Activated naive CD4-positive, alpha-beta T cell treated with anti-CD3 and anti-CD28 coated beads, Interleukin-2, amount 50 U/mL, for 24 hours (primary cell): ENCODE measurements around the gene TACC2.

Source experiments
- H3K27ac Mint-ChIP-seq: one replicate; pipeline ENCODE4 v1.8.0; 2021; ENCODE audit warnings: mild to moderate bottlenecking, mixed read lengths
- H3K27me3 Mint-ChIP-seq: one replicate; pipeline ENCODE4 v1.8.0; 2021; ENCODE audit warnings: mixed read lengths
- H3K36me3 Mint-ChIP-seq: one replicate; pipeline ENCODE4 v1.8.0; 2021; ENCODE audit warnings: mixed read lengths
- H3K4me1 Mint-ChIP-seq: one replicate; pipeline ENCODE4 v1.8.0; 2021; ENCODE audit warnings: mixed read lengths
- H3K4me3 Mint-ChIP-seq: one replicate; pipeline ENCODE4 v1.8.0; 2021; ENCODE audit warnings: mild to moderate bottlenecking, mixed read lengths
- H3K9me3 Mint-ChIP-seq: one replicate; pipeline ENCODE4 v1.8.0; 2021; ENCODE audit warnings: mixed read lengths

Gene TACC2

GRCh38 chr10:122255509-122256301 lies 266.7 kb downstream of the TACC2 start:
- H3K27ac Mint-ChIP-seq, result no peak overlapping the region
- H3K27me3 Mint-ChIP-seq, result peaks cover 2% of the 10 kb centered on the region
- H3K9me3 Mint-ChIP-seq, result no peaks in the 10 kb centered on the region
- no peaks in the 10 kb centered on the region for H3K36me3 Mint-ChIP-seq
- H3K4me3 Mint-ChIP-seq, result no peak overlapping the region
- H3K4me1 Mint-ChIP-seq, result no peaks in the 10 kb centered on the region

DNA sequence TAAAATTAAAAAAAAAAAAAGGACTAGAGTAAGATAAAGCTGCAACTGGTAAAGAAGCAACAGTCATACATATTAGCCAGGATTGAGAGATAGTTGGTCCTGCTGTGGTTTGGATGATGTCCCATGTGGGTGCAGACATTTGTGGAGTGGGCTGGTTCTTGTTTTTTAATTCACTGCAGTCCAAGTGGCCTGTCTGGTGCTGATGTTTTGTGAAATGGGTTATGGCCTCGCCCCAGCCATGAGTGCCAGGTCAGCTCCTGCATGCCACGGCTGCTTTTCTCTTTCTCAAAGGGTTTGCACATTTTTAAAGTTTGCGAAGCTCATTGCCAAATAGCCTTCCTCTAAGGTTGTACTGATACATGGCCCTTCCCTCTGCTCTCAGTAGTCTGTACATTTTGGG lies 268.1 kb downstream of the TACC2 start:
- H3K27me3 Mint-ChIP-seq, result peaks cover 4% of the 10 kb centered on the region
- H3K4me3 Mint-ChIP-seq, result no peak overlapping the region
- no peak overlapping the region for H3K27ac Mint-ChIP-seq
- H3K9me3 Mint-ChIP-seq, result no peaks in the 10 kb centered on the region
- no peaks in the 10 kb centered on the region for H3K36me3 Mint-ChIP-seq
- H3K4me1 Mint-ChIP-seq, result no peaks in the 10 kb centered on the region

GRCh38 chr10:122258136-122259074 lies 269.4 kb downstream of the TACC2 start:
- peaks cover 6% of the 10 kb centered on the region for H3K9me3 Mint-ChIP-seq
- peaks cover 2% of the 10 kb centered on the region for H3K36me3 Mint-ChIP-seq
- H3K27me3 Mint-ChIP-seq, result peaks cover 7% of the 10 kb centered on the region
- H3K27ac Mint-ChIP-seq, result no peak overlapping the region
- H3K4me1 Mint-ChIP-seq, result no peaks in the 10 kb centered on the region
- no peak overlapping the region for H3K4me3 Mint-ChIP-seq

DNA sequence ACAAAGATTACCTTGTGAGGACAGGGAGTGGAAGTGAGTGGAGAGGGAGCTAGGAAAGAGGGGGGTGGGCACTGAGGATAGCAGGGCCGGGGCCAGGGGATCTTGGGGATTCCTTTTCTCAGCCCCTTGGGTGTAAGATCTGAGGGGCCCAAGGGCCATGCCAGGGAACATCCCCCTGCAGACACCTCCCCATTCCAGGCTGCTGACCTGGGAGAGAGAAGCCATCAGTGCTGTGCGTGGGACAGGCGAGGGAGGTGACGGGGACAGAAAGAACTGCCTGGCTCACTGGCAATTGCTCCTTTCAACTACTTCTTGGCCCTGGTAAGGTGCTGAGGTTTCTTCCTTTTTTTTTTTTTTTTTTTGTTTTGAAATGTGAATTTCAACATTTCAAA lies 270.1 kb downstream of the TACC2 start:
- H3K27ac Mint-ChIP-seq, result no peak overlapping the region
- no peak overlapping the region for H3K4me3 Mint-ChIP-seq
- no peaks in the 10 kb centered on the region for H3K4me1 Mint-ChIP-seq
- peaks cover 4% of the 10 kb centered on the region for H3K36me3 Mint-ChIP-seq
- peaks cover 8% of the 10 kb centered on the region for H3K27me3 Mint-ChIP-seq
- peaks cover 8% of the 10 kb centered on the region for H3K9me3 Mint-ChIP-seq

DNA sequence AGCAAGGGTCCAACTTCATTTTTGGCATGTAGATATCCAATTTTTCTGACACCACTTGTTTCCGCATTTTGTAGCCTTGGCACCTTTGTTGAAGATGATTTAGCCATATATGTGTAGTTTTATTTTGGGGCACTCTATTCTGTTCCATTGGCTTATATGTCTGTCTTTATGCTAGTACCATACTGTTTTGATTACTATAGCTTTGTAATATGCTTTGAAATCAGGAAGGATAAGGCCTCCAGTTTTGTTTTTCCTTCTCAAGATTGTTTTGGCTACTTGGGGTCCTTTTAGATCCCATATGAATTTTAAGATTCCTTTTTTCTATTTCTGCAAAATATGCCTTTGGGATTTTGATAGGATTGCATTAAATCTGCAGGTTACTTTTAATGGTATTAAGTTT lies 272.6 kb downstream of the TACC2 start:
- Mint-ChIP-seq H3K4me3 (no peak overlapping the region), H3K27ac (no peak overlapping the region), H3K4me1 (no peaks in the 10 kb centered on the region), H3K27me3 (peaks cover 16% of the 10 kb centered on the region), H3K9me3 (peaks cover 8% of the 10 kb centered on the region), H3K36me3 (peaks cover 4% of the 10 kb centered on the region)

GRCh38 chr10:122263971-122264370 lies 275.0 kb downstream of the TACC2 start:
- H3K9me3 Mint-ChIP-seq, result peaks cover 8% of the 10 kb centered on the region
- H3K27me3 Mint-ChIP-seq, result peaks cover 22% of the 10 kb centered on the region

DNA sequence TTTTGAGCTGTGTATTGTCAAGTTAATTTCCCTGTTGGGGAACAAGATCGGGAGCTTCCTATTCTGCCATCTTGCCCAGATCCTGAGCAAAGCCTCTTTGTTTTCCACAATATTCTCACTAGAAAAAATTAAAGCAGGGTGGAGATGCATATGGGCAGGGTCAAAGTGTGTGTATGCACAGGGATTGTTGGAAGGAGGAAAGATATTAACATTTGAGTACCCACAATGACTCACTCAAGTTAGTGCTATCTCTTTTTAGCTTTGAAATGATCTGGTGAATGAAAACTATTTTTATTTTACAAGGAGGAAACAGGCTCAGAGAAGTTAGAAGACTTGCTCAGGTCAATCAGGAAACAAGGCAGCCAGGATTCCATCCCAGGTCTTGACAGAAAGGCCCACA lies 275.5 kb downstream of the TACC2 start:
- peaks cover 22% of the 10 kb centered on the region for H3K27me3 Mint-ChIP-seq
- peaks cover 4% of the 10 kb centered on the region for H3K36me3 Mint-ChIP-seq
- no peaks in the 10 kb centered on the region for H3K4me1 Mint-ChIP-seq
- H3K27ac Mint-ChIP-seq, result no peak overlapping the region
- peaks cover 8% of the 10 kb centered on the region for H3K9me3 Mint-ChIP-seq
- no peak overlapping the region for H3K4me3 Mint-ChIP-seq

More at GRCh38 chr10:122263971-122264370, 275.0 kb downstream of the TACC2 start:
- no peaks in the 10 kb centered on the region for H3K4me1 Mint-ChIP-seq
- no peak overlapping the region for H3K27ac Mint-ChIP-seq
- peaks cover 4% of the 10 kb centered on the region for H3K36me3 Mint-ChIP-seq
- H3K4me3 Mint-ChIP-seq, result no peak overlapping the region

DNA sequence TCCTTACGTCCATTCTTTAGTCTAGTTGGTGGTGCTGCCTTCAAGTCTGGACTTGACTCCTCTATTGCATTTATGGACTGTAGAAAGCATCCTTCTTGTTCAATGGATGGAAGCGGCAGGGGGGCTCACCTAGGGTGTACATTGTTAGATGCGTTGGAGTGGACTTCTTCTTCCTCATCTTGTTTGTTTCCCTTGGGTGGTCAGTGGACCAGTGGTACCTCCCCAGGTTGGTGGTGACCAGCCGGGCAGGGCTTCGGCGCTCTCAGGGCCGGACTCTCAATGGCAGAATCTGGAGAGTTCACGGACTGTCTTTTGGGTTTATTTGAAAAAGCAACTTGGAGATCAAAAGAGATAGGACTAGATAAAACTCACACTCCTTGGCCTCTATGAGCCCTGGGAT lies 276.0 kb downstream of the TACC2 start:
- Mint-ChIP-seq H3K27ac (no peak overlapping the region), H3K9me3 (peaks cover 8% of the 10 kb centered on the region), H3K27me3 (peaks cover 22% of the 10 kb centered on the region), H3K4me3 (no peak overlapping the region), H3K4me1 (no peaks in the 10 kb centered on the region), H3K36me3 (peaks cover 4% of the 10 kb centered on the region)

DNA sequence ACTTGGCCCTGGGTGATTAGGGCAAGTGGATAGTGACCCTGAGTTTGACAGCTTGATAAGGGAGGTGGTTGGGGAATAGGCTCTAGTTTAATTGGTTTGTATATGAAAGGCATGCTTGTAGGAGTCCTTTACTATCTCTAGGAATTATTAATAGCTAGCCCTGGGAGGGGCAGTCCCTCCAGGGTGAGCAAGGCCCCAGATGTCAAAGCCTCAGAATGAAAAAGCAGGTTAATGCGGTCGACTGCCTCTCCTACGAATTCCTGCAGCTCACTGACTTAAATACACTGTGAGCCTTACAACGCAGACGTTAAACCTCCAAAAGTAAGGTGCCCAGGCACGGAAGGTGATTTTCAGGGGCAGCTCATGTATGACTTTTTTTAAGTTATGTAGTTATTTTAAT lies 276.9 kb downstream of the TACC2 start:
- Mint-ChIP-seq H3K27me3 (peaks cover 21% of the 10 kb centered on the region), H3K4me1 (no peaks in the 10 kb centered on the region), H3K36me3 (peaks cover 4% of the 10 kb centered on the region), H3K4me3 (no peak overlapping the region), H3K27ac (no peak overlapping the region), H3K9me3 (peaks cover 8% of the 10 kb centered on the region)

DNA sequence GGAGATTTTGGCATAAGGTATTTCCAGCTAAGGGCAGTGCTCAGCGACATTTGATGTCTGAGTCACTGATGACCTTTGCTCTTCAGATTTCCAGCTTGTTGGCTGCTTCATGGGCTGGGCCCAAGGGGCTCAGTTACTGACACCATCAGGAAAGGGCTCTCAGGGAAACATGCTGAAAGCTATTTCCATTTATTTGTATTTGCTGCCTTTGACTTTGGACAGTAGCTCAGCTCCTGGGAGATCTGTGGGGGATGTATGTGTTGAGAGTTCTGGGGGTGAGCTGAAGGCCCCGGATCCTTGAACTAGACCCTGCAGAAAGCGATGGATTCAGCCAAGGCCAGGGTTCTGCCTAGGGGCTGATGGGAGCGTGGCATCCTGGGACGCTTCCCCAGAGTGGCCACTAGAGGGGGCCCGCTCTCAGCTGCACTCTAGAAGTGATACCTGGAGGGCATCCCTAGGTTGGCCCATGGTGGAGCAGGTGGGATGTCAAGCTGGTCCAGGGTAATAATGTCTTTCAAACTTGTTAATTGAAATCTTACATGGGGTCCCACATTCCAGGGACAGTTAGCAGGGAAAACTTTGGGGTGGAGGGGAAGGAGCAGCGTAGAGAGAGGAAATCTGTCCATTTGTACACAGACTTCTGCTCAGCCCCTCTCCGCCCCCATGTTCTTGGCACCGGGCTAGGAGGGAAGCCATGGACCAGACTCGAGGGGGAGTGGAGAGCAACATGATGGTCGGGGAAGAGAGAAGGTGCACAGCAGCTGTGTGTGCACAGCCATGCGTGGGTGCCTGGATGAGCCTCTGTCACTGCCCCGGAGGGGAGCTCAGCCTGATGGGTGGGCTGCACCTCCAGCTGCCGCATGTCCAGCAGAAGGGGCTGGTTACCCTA lies 279.1 kb downstream of the TACC2 start:
- Mint-ChIP-seq H3K4me3 (no peak overlapping the region), H3K4me1 (no peaks in the 10 kb centered on the region), H3K27me3 (peaks cover 20% of the 10 kb centered on the region), H3K9me3 (peaks cover 5% of the 10 kb centered on the region), H3K27ac (no peak overlapping the region), H3K36me3 (peaks cover 4% of the 10 kb centered on the region)

DNA sequence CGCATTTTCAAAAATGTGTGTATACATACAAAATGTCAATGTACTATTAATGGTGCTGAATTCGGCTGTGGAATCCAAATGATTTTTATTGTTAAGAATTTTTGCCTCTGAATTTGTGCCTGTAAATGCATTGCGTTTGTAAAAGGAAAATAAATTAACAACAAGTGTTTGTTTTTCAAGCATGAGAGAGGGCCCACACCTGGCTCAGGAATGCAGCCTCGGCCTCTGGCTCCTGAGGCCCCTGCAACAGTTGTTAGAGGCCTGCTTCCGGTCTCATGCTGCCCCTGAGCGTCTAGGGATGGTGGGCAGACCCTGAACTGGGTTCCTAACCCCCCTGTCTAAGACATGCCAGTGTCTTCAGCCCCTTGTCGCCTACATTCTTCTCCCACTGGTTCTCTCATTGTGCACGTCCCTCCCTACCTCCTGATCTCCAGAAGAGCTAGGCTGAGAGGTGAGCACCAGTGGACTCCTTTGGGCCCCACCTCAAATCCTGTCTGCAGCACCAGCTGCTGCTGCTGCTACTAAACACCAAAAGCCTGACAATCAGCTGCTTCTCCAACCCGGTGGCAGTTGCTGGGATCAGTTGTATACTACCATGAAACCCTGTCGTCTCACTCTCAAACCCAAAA lies 280.2 kb downstream of the TACC2 start:
- no peaks in the 10 kb centered on the region for H3K36me3 Mint-ChIP-seq
- H3K4me1 Mint-ChIP-seq, result no peaks in the 10 kb centered on the region
- peaks cover 16% of the 10 kb centered on the region for H3K27me3 Mint-ChIP-seq
- H3K9me3 Mint-ChIP-seq, result no peaks in the 10 kb centered on the region
- H3K27ac Mint-ChIP-seq, result no peak overlapping the region
- H3K4me3 Mint-ChIP-seq, result no peak overlapping the region

DNA sequence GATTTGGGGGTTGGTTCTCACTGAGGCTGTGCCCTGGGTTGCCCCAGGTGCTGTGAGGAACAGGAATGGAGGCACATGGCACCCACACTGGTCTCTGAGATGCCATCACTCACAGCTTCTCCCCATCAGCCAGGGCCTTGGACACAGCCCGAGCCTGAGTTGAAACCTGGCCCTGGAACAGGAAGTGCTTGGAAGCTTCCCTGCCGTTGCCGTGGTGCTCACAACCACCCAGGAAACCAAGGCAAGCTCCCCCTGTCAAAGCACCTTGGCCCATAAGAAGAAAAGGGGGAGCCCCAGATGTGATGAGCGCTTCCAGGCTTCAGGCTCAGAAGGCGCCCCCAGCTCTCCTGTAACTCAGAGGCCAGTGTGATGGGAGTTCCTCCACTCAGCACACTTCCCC lies 282.1 kb downstream of the TACC2 start, which contains the start of gene BTBD16:
Gene BTBD16, plus strand, starts transcription at position 221 of the 400 bp plus-strand sequence. CDS start 3,786 bp downstream, outside the sequence.
- H3K27ac Mint-ChIP-seq, result no peak within 1 kb of the TSS
- H3K36me3 Mint-ChIP-seq, result no peaks in the 10 kb centered on the region
- H3K27me3 Mint-ChIP-seq, result peaks cover 9% of the 10 kb centered on the region
- no peaks in the 10 kb centered on the region for H3K4me1 Mint-ChIP-seq
- no peak within 1 kb of the TSS for H3K4me3 Mint-ChIP-seq
- no peaks in the 10 kb centered on the region for H3K9me3 Mint-ChIP-seq

DNA sequence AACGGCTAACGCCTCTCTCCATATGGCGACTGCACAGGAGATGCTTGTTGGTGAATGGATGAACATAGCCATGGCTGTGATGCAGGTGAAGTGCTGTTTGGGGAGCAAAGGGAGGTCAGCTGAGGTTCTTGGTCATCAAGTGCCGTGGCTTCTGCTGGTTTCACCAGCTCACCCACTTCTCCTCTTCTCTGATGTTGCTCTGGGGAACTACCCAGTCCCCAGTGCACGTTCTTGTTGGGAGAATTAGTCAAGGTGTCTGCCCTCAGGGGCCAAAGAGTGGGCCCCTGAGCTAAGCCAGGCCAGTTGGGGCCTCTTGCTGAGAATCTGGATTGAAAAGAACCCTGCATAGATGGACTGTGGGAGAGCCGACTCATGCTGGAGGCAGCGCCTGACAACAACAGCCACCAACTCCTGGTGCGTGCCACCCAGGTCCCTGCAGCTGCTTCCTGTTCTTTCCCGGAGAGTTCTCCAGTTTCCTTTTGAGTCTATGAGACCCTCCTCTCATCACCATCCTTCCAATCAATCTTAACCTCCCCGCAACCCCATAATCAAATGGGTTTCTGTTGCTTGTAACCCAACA lies 285.1 kb downstream of the TACC2 start:
- Mint-ChIP-seq H3K36me3 (no peaks in the 10 kb centered on the region), H3K4me1 (no peaks in the 10 kb centered on the region), H3K27ac (no peak overlapping the region), H3K9me3 (no peaks in the 10 kb centered on the region), H3K4me3 (no peak overlapping the region), H3K27me3 (peaks cover 6% of the 10 kb centered on the region)

- H3K4me1 Mint-ChIP-seq, result no peaks in the 10 kb centered on the region
- peaks cover 4% of the 10 kb centered on the region for H3K27me3 Mint-ChIP-seq
- no peak overlapping the region for H3K27ac Mint-ChIP-seq
- no peaks in the 10 kb centered on the region for H3K9me3 Mint-ChIP-seq
- H3K4me3 Mint-ChIP-seq, result no peak overlapping the region
- H3K36me3 Mint-ChIP-seq, result no peaks in the 10 kb centered on the region
Measured at GRCh38 chr10:122276611-122277208, 287.7 kb downstream of the TACC2 start.
